Stimulated activated CD4-positive, alpha-beta T cell treated with anti-CD3 and anti-CD28 coated beads, Interleukin-12 subunit alpha, Interleukin-12 subunit beta, amount 100 ng/mL, for 4 hours (primary cell): ENCODE results near the gene SIT1.

Experiments
- DNase-seq: peaks from one replicate; pipeline ENCODE4 v3.0.0-alpha.2; 2020

The SIT1 gene

GRCh38 chr9:35650341-35651158 is at the start of gene SIT1:
Gene SIT1 (minus strand): TSS chr9:35650931. CDS start chr9:35650853, 78 bp downstream.
- DNase-seq, result no peak

GRCh38 chr9:35700031-35700430 is 49.3 kb upstream of the SIT1 start:
- no peak for DNase-seq

- DNase-seq, result no peak
Measured at GRCh38 chr9:35698231-35698630, 47.5 kb upstream of the SIT1 start.

GRCh38 chr9:35697486-35697885 is 46.8 kb upstream of the SIT1 start:
- no peak for DNase-seq

- DNase-seq, result peak; percentile 40
Measured at GRCh38 chr9:35696520-35697215, 45.9 kb upstream of the SIT1 start.

- DNase-seq, result no peak
Measured at GRCh38 chr9:35695943-35696401, 45.2 kb upstream of the SIT1 start.

GRCh38 chr9:35691757-35692301 is 41.1 kb upstream of the SIT1 start:
- DNase-seq, result no peak

GRCh38 chr9:35691334-35691650 is 40.6 kb upstream of the SIT1 start:
- no peak for DNase-seq

- peak; percentile 35 for DNase-seq
Measured at GRCh38 chr9:35690614-35691333, 40.0 kb upstream of the SIT1 start.

- DNase-seq, result no peak
Measured at GRCh38 chr9:35690294-35690613, 39.5 kb upstream of the SIT1 start.

- DNase-seq, result no peak
Measured at GRCh38 chr9:35689542-35690293, 39.0 kb upstream of the SIT1 start, which contains the start of gene TPM2. Gene TPM2 (minus strand): TSS chr9:35689925. CDS start chr9:35689817, 108 bp downstream.

GRCh38 chr9:35688558-35689541 is 38.1 kb upstream of the SIT1 start:
- no peak for DNase-seq

GRCh38 chr9:35687972-35688557 is 37.3 kb upstream of the SIT1 start:
- no peak for DNase-seq

- no peak for DNase-seq
Measured at GRCh38 chr9:35687306-35687705, 36.6 kb upstream of the SIT1 start.

- no peak for DNase-seq
Measured at GRCh38 chr9:35686222-35687203, 35.8 kb upstream of the SIT1 start.

- no peak for DNase-seq
Measured at GRCh38 chr9:35685506-35685905, 34.8 kb upstream of the SIT1 start.

GRCh38 chr9:35684921-35685320 is 34.2 kb upstream of the SIT1 start:
- DNase-seq, result no peak

GRCh38 chr9:35683323-35683722 is 32.6 kb upstream of the SIT1 start:
- no peak for DNase-seq

GRCh38 chr9:35682520-35683315 is 32.0 kb upstream of the SIT1 start:
- no peak for DNase-seq
